ENCODE results near the gene EFCAB13. TPM values are rescaled to one million over a fixed set of nuclear protein-coding genes. Genes with fewer than 3 reads are reported as not detected.

EFCAB13 gene
- total RNA-seq, 1 donor from 2014 or later, result 2.7 TPM

- Histone ChIP-seq H2AFZ (replicated peaks) (no peak overlapping the region), H3K27ac (no peak overlapping the region), H3K4me1 (peaks cover 13% of the 10 kb centered on the region), H3K4me2 (no peak overlapping the region), H3K27me3 (no peaks in the 10 kb centered on the region), H3K9me3 (ENCODE audit: low read depth) (no peaks in the 10 kb centered on the region), H3K79me2 (ENCODE audit: low read depth) (no peaks in the 10 kb centered on the region), H3K4me3 (no peak overlapping the region), H4K20me1 (ENCODE audit: low read depth) (no peaks in the 10 kb centered on the region), H3F3A (ENCODE audit: low read depth) (no peaks in the 10 kb centered on the region), H3K9ac (no peak overlapping the region), H3K36me3 (no peaks in the 10 kb centered on the region)
- no peak overlapping the region for H3K27ac Mint-ChIP-seq
- no peak for DNase-seq (ENCODE audit: low spot score)
- peaks cover 19% of the 10 kb centered on the region for H3K4me1 Mint-ChIP-seq
- H3K36me3 Mint-ChIP-seq, result no peaks in the 10 kb centered on the region
- H3K27me3 Mint-ChIP-seq (ENCODE audit: insufficient read depth, low read depth), result peaks cover 4% of the 10 kb centered on the region
- H3K9me3 Mint-ChIP-seq, result no peaks in the 10 kb centered on the region
- TF ChIP-seq EZH2 (IDR thresholded peaks at IDR 0.05), result no peak
- TF ChIP-seq, protein P1, sequence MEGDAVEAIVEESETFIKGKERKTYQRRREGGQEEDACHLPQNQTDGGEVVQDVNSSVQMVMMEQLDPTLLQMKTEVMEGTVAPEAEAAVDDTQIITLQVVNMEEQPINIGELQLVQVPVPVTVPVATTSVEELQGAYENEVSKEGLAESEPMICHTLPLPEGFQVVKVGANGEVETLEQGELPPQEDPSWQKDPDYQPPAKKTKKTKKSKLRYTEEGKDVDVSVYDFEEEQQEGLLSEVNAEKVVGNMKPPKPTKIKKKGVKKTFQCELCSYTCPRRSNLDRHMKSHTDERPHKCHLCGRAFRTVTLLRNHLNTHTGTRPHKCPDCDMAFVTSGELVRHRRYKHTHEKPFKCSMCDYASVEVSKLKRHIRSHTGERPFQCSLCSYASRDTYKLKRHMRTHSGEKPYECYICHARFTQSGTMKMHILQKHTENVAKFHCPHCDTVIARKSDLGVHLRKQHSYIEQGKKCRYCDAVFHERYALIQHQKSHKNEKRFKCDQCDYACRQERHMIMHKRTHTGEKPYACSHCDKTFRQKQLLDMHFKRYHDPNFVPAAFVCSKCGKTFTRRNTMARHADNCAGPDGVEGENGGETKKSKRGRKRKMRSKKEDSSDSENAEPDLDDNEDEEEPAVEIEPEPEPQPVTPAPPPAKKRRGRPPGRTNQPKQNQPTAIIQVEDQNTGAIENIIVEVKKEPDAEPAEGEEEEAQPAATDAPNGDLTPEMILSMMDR (IDR thresholded peaks at IDR 0.05), result no peak
- TF ChIP-seq EZH2phosphoT487 (IDR thresholded peaks at IDR 0.05), result no peak
- H3K4me3 Mint-ChIP-seq, result no peak overlapping the region
Measured at GRCh38 chr17:47298712-47299111, 25.0 kb upstream of the EFCAB13 start.

DNA sequence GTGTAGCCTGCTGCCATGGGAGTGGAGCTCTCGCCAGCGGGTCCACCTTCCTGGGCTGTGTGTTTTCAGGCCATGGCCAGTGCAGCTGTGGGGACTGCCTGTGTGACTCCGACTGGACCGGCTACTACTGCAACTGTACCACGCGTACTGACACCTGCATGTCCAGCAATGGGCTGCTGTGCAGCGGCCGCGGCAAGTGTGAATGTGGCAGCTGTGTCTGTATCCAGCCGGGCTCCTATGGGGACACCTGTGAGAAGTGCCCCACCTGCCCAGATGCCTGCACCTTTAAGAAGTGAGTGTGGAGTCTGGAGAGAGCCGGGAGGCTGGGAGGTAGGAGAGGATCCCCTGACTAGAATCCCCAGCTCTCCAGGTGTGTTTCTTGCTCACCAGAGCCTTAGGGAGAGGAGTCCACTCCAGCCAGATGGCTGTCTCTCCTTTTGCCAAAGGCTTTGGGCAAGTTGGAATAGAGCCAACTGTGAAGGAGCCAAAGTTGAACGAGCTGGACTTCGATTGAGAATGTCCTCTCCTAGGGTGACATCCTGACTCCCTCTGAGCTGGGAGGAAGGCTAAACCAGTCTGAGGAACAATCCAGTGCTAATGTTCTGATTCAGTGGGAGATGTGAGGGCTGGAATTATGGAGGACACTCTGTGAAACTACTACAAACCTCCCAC lies 24.4 kb upstream of the EFCAB13 start:
- H3K27me3 Mint-ChIP-seq (ENCODE audit: insufficient read depth, low read depth), result peaks cover 9% of the 10 kb centered on the region
- no peak overlapping the region for H3K4me3 Mint-ChIP-seq
- TF ChIP-seq EZH2phosphoT487 (IDR thresholded peaks at IDR 0.05) (no peak), EZH2 (IDR thresholded peaks at IDR 0.05) (no peak)
- TF ChIP-seq, protein P1 (IDR thresholded peaks at IDR 0.05), result no peak
- Histone ChIP-seq H2AFZ (replicated peaks) (no peak overlapping the region), H3K4me2 (no peak overlapping the region), H3K36me3 (no peaks in the 10 kb centered on the region), H3F3A (ENCODE audit: low read depth) (no peaks in the 10 kb centered on the region), H3K9me3 (ENCODE audit: low read depth) (no peaks in the 10 kb centered on the region), H4K20me1 (ENCODE audit: low read depth) (no peaks in the 10 kb centered on the region), H3K27ac (no peak overlapping the region), H3K4me1 (peaks cover 13% of the 10 kb centered on the region), H3K79me2 (ENCODE audit: low read depth) (no peaks in the 10 kb centered on the region), H3K27me3 (no peaks in the 10 kb centered on the region), H3K9ac (no peak overlapping the region), H3K4me3 (no peak overlapping the region)
- no peaks in the 10 kb centered on the region for H3K9me3 Mint-ChIP-seq
- H3K4me1 Mint-ChIP-seq, result peaks cover 16% of the 10 kb centered on the region
- no peak overlapping the region for H3K27ac Mint-ChIP-seq
- no peak for DNase-seq (ENCODE audit: low spot score)
- no peaks in the 10 kb centered on the region for H3K36me3 Mint-ChIP-seq

DNA sequence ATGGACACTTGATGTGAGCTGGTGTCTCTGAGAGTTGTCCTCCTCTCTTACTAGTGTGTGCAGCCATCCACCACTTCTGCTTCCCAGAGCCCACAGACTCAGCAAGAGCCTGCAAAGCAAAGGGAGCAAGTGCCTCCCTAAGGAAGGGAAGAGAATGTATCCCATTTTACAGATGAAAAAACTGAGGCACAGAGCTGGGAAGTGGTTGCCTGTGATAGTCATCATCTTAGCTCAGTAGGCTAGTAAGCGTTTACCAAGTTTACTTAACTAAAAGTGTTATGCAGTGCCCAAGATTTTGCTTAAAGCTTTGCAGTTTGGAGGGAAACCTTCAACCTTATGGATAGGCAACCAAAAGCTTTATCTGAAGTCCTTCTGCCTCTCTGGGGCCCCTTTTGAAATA lies 23.0 kb upstream of the EFCAB13 start:
- peaks cover 4% of the 10 kb centered on the region for H3K4me1 Mint-ChIP-seq
- DNase-seq (ENCODE audit: low spot score), result no peak
- H3K36me3 Mint-ChIP-seq, result no peaks in the 10 kb centered on the region
- no peak overlapping the region for H3K27ac Mint-ChIP-seq
- peaks cover 12% of the 10 kb centered on the region for H3K27me3 Mint-ChIP-seq (ENCODE audit: insufficient read depth, low read depth)
- no peak overlapping the region for H3K4me3 Mint-ChIP-seq
- H3K4me3 ChIP-seq, result no peak overlapping the region
- H3K79me2 ChIP-seq (ENCODE audit: low read depth), result no peaks in the 10 kb centered on the region
- no peak overlapping the region for H3K4me2 ChIP-seq
- H3K36me3 ChIP-seq, result no peaks in the 10 kb centered on the region
- H3K9me3 Mint-ChIP-seq, result no peaks in the 10 kb centered on the region
- no peaks in the 10 kb centered on the region for H4K20me1 ChIP-seq (ENCODE audit: low read depth)
- H3K27me3 ChIP-seq, result no peaks in the 10 kb centered on the region
- no peaks in the 10 kb centered on the region for H3F3A ChIP-seq (ENCODE audit: low read depth)
- TF ChIP-seq, protein P1 (IDR thresholded peaks at IDR 0.05), result no peak
- TF ChIP-seq EZH2phosphoT487 (IDR thresholded peaks at IDR 0.05) (no peak), EZH2 (IDR thresholded peaks at IDR 0.05) (no peak)
- H2AFZ ChIP-seq (replicated peaks), result no peak overlapping the region
- no peak overlapping the region for H3K9ac ChIP-seq
- H3K27ac ChIP-seq, result no peak overlapping the region
- H3K9me3 ChIP-seq (ENCODE audit: low read depth), result no peaks in the 10 kb centered on the region
- peaks cover 4% of the 10 kb centered on the region for H3K4me1 ChIP-seq

Measured in neural progenitor cell (in vitro differentiated cells).